HEK293 (cell line): ENCODE data around the gene TRAF2.

Experiments used
- CTCF ChIA-PET: fragments of 350-600 bp; formaldehyde crosslinking; extraction: SDS; loops from one replicate; lab custom pipeline; 2021; ENCODE audit warnings: antibody characterized with exemption; lab: Yijun Ruan, JAX
- POLR2A ChIA-PET: fragments of 300-600 bp; formaldehyde crosslinking; extraction: SDS; loops from one replicate; lab custom pipeline; 2020; ENCODE audit warnings: antibody characterized with exemption, inconsistent platforms; lab: Yijun Ruan, JAX
- H3K27ac ChIP-seq: fragments of 200-500 bp; sonication (Bioruptor generic); 2 replicates; pipeline ENCODE4 v1.5.1; 2014; ENCODE audit warnings: low read depth, low read length, control low read depth, inconsistent platforms; ENCODE audit errors: extremely low read depth
- H3K36me3 ChIP-seq, 2 experiments: fragments of 200-500 bp in 1 of 2; sonication (Bioruptor generic) in 1 of 2; 1 replicate in 1 of 2; 2 replicates in 1 of 2; pipeline ENCODE4 v1.5.1; 2014 to 2017; ENCODE audit warnings: inconsistent platforms in 2 of 2, low read length in 2 of 2; ENCODE audit not compliant: control insufficient read depth in 2 of 2, insufficient read depth in 1 of 2
- H3K4me1 ChIP-seq: fragments of 200-500 bp; sonication (Bioruptor generic); 2 replicates; pipeline ENCODE4 v1.5.1; 2014; ENCODE audit warnings: mild to moderate bottlenecking, low read length, inconsistent platforms; ENCODE audit not compliant: control insufficient read depth, insufficient read depth
- H3K4me3 ChIP-seq: 2 replicates; pipeline ENCODE4 v1.5.1; 2011; ENCODE audit warnings: low read depth, mild to moderate bottlenecking, control low read depth, low read length, moderate library complexity
- H3K9me3 ChIP-seq: fragments of 200-500 bp; sonication (Bioruptor generic); 2 replicates; pipeline ENCODE4 v1.5.1; 2014; ENCODE audit warnings: low read depth, low read length, inconsistent platforms; ENCODE audit not compliant: control insufficient read depth, insufficient read depth
- BCL11A ChIP-seq: fragments of 450-650 bp; formaldehyde crosslinking; IDR thresholded peaks from 2 replicates; pipeline ENCODE4 v1.5.1; 2016; ENCODE audit warnings: low read depth, missing biosample characterization, missing genetic modification characterization
- EGR2 ChIP-seq: fragments of 450-650 bp; formaldehyde crosslinking; IDR thresholded peaks from 2 replicates; pipeline ENCODE4 v1.5.1; 2016; ENCODE audit warnings: low read depth, missing biosample characterization, missing genetic modification characterization
- GLIS1 ChIP-seq: fragments of 450-650 bp; formaldehyde crosslinking; IDR thresholded peaks from 2 replicates; pipeline ENCODE4 v1.5.1; 2016; ENCODE audit warnings: missing biosample characterization, missing genetic modification characterization
- KLF1 ChIP-seq: fragments of 450-650 bp; formaldehyde crosslinking; IDR thresholded peaks from 2 replicates; pipeline ENCODE4 v1.5.1; 2016; ENCODE audit warnings: missing biosample characterization, missing genetic modification characterization
- KLF16 ChIP-seq: fragments of 450-650 bp; formaldehyde crosslinking; IDR thresholded peaks from 2 replicates; pipeline ENCODE4 v1.5.1; 2017; ENCODE audit warnings: missing biosample characterization, missing genetic modification characterization
- KLF8 ChIP-seq: fragments of 450-650 bp; formaldehyde crosslinking; IDR thresholded peaks from 2 replicates; pipeline ENCODE4 v1.5.1; 2016; ENCODE audit warnings: missing biosample characterization, missing genetic modification characterization
- MZF1 ChIP-seq: fragments of 450-650 bp; formaldehyde crosslinking; IDR thresholded peaks from 2 replicates; pipeline ENCODE4 v1.5.1; 2017; ENCODE audit warnings: missing biosample characterization, missing genetic modification characterization, borderline replicate concordance
- SP2 ChIP-seq: fragments of 450-650 bp; formaldehyde crosslinking; IDR thresholded peaks from 2 replicates; pipeline ENCODE4 v1.5.1; 2016; ENCODE audit warnings: missing biosample characterization, missing genetic modification characterization
- ZBTB17 ChIP-seq: fragments of 450-650 bp; formaldehyde crosslinking; IDR thresholded peaks from 2 replicates; pipeline ENCODE4 v1.5.1; 2016; ENCODE audit warnings: missing biosample characterization, missing genetic modification characterization
- ZEB2 ChIP-seq: fragments of 450-650 bp; formaldehyde crosslinking; IDR thresholded peaks from 2 replicates; pipeline ENCODE4 v1.5.1; 2016; ENCODE audit warnings: missing biosample characterization, missing genetic modification characterization
- ZNF202 ChIP-seq: fragments of 450-650 bp; formaldehyde crosslinking; IDR thresholded peaks from 2 replicates; pipeline ENCODE4 v1.5.1; 2016; ENCODE audit warnings: missing biosample characterization, missing genetic modification characterization, borderline replicate concordance
- ZNF23 ChIP-seq: fragments of 450-650 bp; formaldehyde crosslinking; IDR thresholded peaks from 2 replicates; pipeline ENCODE4 v1.5.1; 2016; ENCODE audit warnings: missing biosample characterization, missing genetic modification characterization, borderline replicate concordance
- ZNF248 ChIP-seq: fragments of 450-650 bp; formaldehyde crosslinking; IDR thresholded peaks from 2 replicates; pipeline ENCODE4 v1.5.1; 2017; ENCODE audit warnings: missing biosample characterization, missing genetic modification characterization
- ZNF366 ChIP-seq: fragments of 450-650 bp; formaldehyde crosslinking; conservative IDR thresholded peaks from 2 replicates; pipeline ENCODE4 v1.5.1; 2016; ENCODE audit warnings: missing biosample characterization, missing genetic modification characterization
- ZNF37A ChIP-seq: fragments of 450-650 bp; IDR thresholded peaks from 2 replicates; pipeline ENCODE4 v1.5.1; 2018; ENCODE audit warnings: missing biosample characterization, missing genetic modification characterization
- ZNF394 ChIP-seq: fragments of 450-650 bp; formaldehyde crosslinking; IDR thresholded peaks from 2 replicates; pipeline ENCODE4 v1.5.1; 2016; ENCODE audit warnings: missing biosample characterization, missing genetic modification characterization, mild to moderate bottlenecking, moderate library complexity, borderline replicate concordance
- ZNF521 ChIP-seq: fragments of 450-650 bp; formaldehyde crosslinking; IDR thresholded peaks from 2 replicates; pipeline ENCODE4 v1.5.1; 2017; ENCODE audit warnings: missing biosample characterization, mild to moderate bottlenecking, missing genetic modification characterization
- ZNF624 ChIP-seq: fragments of 450-650 bp; formaldehyde crosslinking; IDR thresholded peaks from 2 replicates; pipeline ENCODE4 v1.5.1; 2017; ENCODE audit warnings: missing biosample characterization, missing genetic modification characterization
- ZNF707 ChIP-seq: fragments of 450-650 bp; formaldehyde crosslinking; IDR thresholded peaks from 2 replicates; pipeline ENCODE4 v1.5.1; 2016; ENCODE audit warnings: missing biosample characterization, missing genetic modification characterization
- ZNF785 ChIP-seq: fragments of 450-650 bp; formaldehyde crosslinking; IDR thresholded peaks from 2 replicates; pipeline ENCODE4 v1.5.1; 2016; ENCODE audit warnings: missing biosample characterization, missing genetic modification characterization
- TF ChIP-seq, protein P1 (sequence below): fragments of 450-650 bp; formaldehyde crosslinking; IDR thresholded peaks from 2 replicates; pipeline ENCODE4 v1.5.0; 2017; ENCODE audit warnings: missing biosample characterization, missing genetic modification characterization, borderline replicate concordance
- TF ChIP-seq, protein P2 (sequence below): fragments of 450-650 bp; formaldehyde crosslinking; optimal IDR thresholded peaks from 2 replicates; pipeline ENCODE3; 2016; ENCODE audit warnings: missing biosample characterization, mild to moderate bottlenecking, missing genetic modification characterization
- TF ChIP-seq, protein P3 (sequence below): fragments of 450-650 bp; IDR thresholded peaks from 2 replicates; pipeline ENCODE4 v1.5.1; 2018; ENCODE audit warnings: missing biosample characterization, mild to moderate bottlenecking, missing genetic modification characterization
- TF ChIP-seq, protein P4 (sequence below): fragments of 450-650 bp; formaldehyde crosslinking; IDR thresholded peaks from 2 replicates; pipeline ENCODE4 v1.5.1; 2016; ENCODE audit warnings: missing biosample characterization, missing genetic modification characterization
- TF ChIP-seq, protein P5 (sequence below): fragments of 450-650 bp; formaldehyde crosslinking; IDR thresholded peaks from 2 replicates; pipeline ENCODE4 v1.5.1; 2016; ENCODE audit warnings: missing biosample characterization, missing genetic modification characterization

The TRAF2 gene

DNA sequence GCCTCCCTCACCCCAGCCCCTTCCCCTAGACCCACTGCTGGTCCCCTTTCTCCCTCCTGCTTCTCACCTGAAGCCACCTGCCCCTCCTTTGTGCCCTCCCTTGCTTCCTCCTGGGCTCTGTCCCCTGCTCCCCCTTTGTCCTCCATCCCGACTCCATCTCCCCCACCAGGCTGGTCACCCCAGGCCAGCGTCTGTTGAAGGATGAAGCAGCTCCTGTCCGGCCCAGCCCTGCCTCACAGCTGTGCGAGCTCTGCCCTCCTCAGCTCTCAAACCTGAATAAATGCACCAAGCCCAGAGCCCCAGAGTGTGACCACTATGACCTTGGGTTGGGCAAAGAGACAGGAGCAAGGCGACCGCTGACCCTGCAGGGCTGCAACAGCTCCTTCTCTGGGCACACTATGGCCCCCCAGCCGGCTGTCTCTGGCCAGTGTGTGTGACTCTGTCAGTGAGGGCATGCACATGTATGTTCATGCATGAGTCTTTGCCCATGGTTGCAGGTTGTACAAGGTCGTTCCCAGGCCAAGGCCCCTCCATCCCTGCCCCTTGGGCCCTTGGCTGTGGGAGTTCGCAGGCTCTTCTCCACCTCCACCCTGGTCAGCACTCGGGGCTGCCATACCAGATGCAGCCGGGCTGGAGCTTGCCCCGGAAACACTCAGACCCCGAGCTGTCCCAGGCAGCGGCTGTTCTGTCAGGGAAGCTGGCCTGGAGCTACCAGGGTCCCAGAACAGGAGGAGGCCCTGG lies 69.1 kb downstream of the TRAF2 start (continued):
- TF ChIP-seq ZNF707 (tag by site-specific recombination) (no peak), ZNF624 (tag by site-specific recombination) (no peak), ZNF785 (tag by site-specific recombination) (no peak), BCL11A (tag by site-specific recombination) (no peak)
- TF ChIP-seq, protein P1, sequence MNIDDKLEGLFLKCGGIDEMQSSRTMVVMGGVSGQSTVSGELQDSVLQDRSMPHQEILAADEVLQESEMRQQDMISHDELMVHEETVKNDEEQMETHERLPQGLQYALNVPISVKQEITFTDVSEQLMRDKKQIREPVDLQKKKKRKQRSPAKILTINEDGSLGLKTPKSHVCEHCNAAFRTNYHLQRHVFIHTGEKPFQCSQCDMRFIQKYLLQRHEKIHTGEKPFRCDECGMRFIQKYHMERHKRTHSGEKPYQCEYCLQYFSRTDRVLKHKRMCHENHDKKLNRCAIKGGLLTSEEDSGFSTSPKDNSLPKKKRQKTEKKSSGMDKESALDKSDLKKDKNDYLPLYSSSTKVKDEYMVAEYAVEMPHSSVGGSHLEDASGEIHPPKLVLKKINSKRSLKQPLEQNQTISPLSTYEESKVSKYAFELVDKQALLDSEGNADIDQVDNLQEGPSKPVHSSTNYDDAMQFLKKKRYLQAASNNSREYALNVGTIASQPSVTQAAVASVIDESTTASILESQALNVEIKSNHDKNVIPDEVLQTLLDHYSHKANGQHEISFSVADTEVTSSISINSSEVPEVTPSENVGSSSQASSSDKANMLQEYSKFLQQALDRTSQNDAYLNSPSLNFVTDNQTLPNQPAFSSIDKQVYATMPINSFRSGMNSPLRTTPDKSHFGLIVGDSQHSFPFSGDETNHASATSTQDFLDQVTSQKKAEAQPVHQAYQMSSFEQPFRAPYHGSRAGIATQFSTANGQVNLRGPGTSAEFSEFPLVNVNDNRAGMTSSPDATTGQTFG (tag by site-specific recombination) = no peak
- TF ChIP-seq, all 188 proteins: peak for 0

DNA sequence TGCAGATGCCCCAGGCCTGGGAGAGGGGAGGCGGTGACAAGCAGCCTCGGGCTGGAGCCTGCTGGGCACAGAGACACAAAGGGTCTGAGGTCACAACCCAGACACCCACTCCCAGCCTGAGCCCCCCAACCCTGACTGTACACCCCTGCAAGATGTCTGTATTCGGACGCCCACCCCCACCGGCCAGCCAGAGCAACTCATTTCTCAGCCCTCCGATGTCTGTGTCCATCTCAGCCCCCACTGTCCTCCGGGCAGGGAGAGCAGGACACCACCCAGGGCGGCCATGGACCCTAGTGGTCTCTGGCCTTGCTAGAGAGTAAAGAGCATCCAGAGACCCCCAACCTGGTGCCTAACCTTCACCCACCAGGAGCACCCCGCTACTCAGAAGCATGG lies 69.6 kb downstream of the TRAF2 start:
- ChIA-PET POLR2A (no interaction called here), CTCF (interaction anchor here (0.7 to 1.0 kb wide), 2 partner anchors 11 to 18 kb away, joined by 3 read pairs; partner anchors contain the start of gene C8G)
- Histone ChIP-seq H3K4me1 (no peaks in the 10 kb centered on the region), H3K36me3 (no peaks in the 10 kb centered on the region), H3K27ac (no peak overlapping the region), H3K4me3 (no peak overlapping the region), H3K9me3 (no peaks in the 10 kb centered on the region)
- TF ChIP-seq, protein P2, sequence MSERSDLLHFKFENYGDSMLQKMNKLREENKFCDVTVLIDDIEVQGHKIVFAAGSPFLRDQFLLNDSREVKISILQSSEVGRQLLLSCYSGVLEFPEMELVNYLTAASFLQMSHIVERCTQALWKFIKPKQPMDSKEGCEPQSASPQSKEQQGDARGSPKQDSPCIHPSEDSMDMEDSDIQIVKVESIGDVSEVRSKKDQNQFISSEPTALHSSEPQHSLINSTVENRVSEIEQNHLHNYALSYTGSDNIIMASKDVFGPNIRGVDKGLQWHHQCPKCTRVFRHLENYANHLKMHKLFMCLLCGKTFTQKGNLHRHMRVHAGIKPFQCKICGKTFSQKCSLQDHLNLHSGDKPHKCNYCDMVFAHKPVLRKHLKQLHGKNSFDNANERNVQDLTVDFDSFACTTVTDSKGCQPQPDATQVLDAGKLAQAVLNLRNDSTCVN = no peak
- TF ChIP-seq ZNF23 (tag by site-specific recombination) = no peak
- TF ChIP-seq ZNF37A (tag by site-specific recombination) = no peak
- TF ChIP-seq EGR2 (tag by site-specific recombination) = no peak
- no peak for TF ChIP-seq KLF16 (tag by site-specific recombination)

DNA sequence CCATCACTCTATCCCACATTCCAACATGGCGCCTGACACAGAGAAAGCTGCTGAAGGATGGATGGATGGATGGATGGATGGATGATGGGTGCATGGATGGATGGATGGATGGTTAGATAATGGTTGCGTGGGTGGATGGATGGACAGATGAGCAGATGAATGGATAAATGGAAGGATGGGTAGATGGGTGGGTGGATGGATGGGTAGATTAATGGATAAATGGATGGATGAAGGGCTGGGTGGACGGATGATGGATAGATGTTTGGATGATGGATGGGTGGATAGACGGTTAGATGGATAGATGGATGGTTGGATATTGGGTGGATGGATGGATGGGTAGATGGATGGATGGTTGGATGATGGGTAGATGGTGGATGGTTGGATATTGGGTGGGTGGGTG lies 70.3 kb downstream of the TRAF2 start:
- Histone ChIP-seq H3K27ac (no peak overlapping the region), H3K4me3 (no peak overlapping the region), H3K4me1 (no peaks in the 10 kb centered on the region), H3K36me3 (no peaks in the 10 kb centered on the region), H3K9me3 (no peaks in the 10 kb centered on the region)
- ChIA-PET POLR2A (no interaction called here), CTCF (no interaction called here)
- TF ChIP-seq KLF8 (tag by site-specific recombination) (0 out of 2 replicates have a peak, but pooled peaks have one; percentile 12), ZNF366 (tag by site-specific recombination) (peak; percentile 99), ZNF521 (tag by site-specific recombination) (0 out of 2 replicates have a peak, but pooled peaks have one; percentile 69), MZF1 (tag by site-specific recombination) (no peak), SP2 (tag by site-specific recombination) (no peak), ZEB2 (tag by site-specific recombination) (no peak), ZNF202 (tag by site-specific recombination) (no peak), GLIS1 (tag by site-specific recombination) (no peak), ZNF248 (tag by site-specific recombination) (0 out of 2 replicates have a peak, but pooled peaks have one; percentile 27), KLF1 (tag by site-specific recombination) (0 out of 2 replicates have a peak, but pooled peaks have one; percentile 46), ZBTB17 (tag by site-specific recombination) (peak; percentile 94), BCL11A (tag by site-specific recombination) (no peak), ZNF394 (tag by site-specific recombination) (no peak)
- TF ChIP-seq, protein P3, sequence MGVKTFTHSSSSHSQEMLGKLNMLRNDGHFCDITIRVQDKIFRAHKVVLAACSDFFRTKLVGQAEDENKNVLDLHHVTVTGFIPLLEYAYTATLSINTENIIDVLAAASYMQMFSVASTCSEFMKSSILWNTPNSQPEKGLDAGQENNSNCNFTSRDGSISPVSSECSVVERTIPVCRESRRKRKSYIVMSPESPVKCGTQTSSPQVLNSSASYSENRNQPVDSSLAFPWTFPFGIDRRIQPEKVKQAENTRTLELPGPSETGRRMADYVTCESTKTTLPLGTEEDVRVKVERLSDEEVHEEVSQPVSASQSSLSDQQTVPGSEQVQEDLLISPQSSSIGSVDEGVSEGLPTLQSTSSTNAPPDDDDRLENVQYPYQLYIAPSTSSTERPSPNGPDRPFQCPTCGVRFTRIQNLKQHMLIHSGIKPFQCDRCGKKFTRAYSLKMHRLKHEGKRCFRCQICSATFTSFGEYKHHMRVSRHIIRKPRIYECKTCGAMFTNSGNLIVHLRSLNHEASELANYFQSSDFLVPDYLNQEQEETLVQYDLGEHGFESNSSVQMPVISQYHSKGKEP (tag by site-specific recombination) = no peak
- TF ChIP-seq, protein P4, sequence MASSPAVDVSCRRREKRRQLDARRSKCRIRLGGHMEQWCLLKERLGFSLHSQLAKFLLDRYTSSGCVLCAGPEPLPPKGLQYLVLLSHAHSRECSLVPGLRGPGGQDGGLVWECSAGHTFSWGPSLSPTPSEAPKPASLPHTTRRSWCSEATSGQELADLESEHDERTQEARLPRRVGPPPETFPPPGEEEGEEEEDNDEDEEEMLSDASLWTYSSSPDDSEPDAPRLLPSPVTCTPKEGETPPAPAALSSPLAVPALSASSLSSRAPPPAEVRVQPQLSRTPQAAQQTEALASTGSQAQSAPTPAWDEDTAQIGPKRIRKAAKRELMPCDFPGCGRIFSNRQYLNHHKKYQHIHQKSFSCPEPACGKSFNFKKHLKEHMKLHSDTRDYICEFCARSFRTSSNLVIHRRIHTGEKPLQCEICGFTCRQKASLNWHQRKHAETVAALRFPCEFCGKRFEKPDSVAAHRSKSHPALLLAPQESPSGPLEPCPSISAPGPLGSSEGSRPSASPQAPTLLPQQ (tag by site-specific recombination) = no peak
- TF ChIP-seq, protein P5, sequence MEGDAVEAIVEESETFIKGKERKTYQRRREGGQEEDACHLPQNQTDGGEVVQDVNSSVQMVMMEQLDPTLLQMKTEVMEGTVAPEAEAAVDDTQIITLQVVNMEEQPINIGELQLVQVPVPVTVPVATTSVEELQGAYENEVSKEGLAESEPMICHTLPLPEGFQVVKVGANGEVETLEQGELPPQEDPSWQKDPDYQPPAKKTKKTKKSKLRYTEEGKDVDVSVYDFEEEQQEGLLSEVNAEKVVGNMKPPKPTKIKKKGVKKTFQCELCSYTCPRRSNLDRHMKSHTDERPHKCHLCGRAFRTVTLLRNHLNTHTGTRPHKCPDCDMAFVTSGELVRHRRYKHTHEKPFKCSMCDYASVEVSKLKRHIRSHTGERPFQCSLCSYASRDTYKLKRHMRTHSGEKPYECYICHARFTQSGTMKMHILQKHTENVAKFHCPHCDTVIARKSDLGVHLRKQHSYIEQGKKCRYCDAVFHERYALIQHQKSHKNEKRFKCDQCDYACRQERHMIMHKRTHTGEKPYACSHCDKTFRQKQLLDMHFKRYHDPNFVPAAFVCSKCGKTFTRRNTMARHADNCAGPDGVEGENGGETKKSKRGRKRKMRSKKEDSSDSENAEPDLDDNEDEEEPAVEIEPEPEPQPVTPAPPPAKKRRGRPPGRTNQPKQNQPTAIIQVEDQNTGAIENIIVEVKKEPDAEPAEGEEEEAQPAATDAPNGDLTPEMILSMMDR = no peak
